NCI-H1436 treated with DMSO at 0.1 percent for 48 hours (cell line): Measurements from ENCODE around the gene EHD4.

ENCODE experiments used
- DNase-seq: peaks from one replicate; lab custom pipeline; 2025; lab: John Stamatoyannopoulos, UW

EHD4 gene

GRCh38 chr15:41880156-41880877 lies 92.0 kb downstream of the EHD4 start:
- DNase-seq = no peak

GRCh38 chr15:41879321-41879845 lies 93.0 kb downstream of the EHD4 start:
- no peak for DNase-seq

GRCh38 chr15:41878355-41878699 lies 94.0 kb downstream of the EHD4 start:
- DNase-seq = no peak

GRCh38 chr15:41877631-41878354 lies 94.6 kb downstream of the EHD4 start:
- DNase-seq = no peak

- DNase-seq = no peak
These were observed 95.7 kb downstream of the EHD4 start for GRCh38 chr15:41876689-41877088.

GRCh38 chr15:41876007-41876406 lies 96.3 kb downstream of the EHD4 start:
- DNase-seq = no peak

GRCh38 chr15:41874736-41875135 lies 97.6 kb downstream of the EHD4 start:
- no peak for DNase-seq

- DNase-seq = no peak
These were observed 98.6 kb downstream of the EHD4 start for GRCh38 chr15:41873711-41874110.

- DNase-seq = no peak
These were observed 100.1 kb downstream of the EHD4 start for GRCh38 chr15:41872166-41872747.

- DNase-seq = no peak
These were observed 101.0 kb downstream of the EHD4 start for GRCh38 chr15:41871175-41871905.

GRCh38 chr15:41870689-41871081 lies 101.7 kb downstream of the EHD4 start:
- DNase-seq = no peak

- no peak for DNase-seq
These were observed 102.3 kb downstream of the EHD4 start for GRCh38 chr15:41869770-41870688.

- no peak for DNase-seq
These were observed 104.0 kb downstream of the EHD4 start for GRCh38 chr15:41868321-41868720.

GRCh38 chr15:41866872-41867579 lies 105.3 kb downstream of the EHD4 start:
- DNase-seq = no peak

- no peak for DNase-seq
These were observed 106.1 kb downstream of the EHD4 start for GRCh38 chr15:41866263-41866703.

GRCh38 chr15:41865490-41866055 lies 106.8 kb downstream of the EHD4 start:
- DNase-seq = no peak

- DNase-seq = no peak
These were observed 109.7 kb downstream of the EHD4 start for GRCh38 chr15:41862515-41863116.

GRCh38 chr15:41861736-41862356 lies 110.5 kb downstream of the EHD4 start:
- DNase-seq = no peak
